Measurements from ENCODE around the gene ASIC4. TPM values are rescaled to one million over a fixed set of nuclear protein-coding genes. Genes with fewer than 3 reads are reported as not detected.
A peak's percentile ranks its signal among the peaks of the same experiment; 100 is the strongest.

ASIC4 gene
- total and polyA plus RNA-seq, 7 donors = under 0.01 to 0.07 TPM; not detected in 5

DNA sequence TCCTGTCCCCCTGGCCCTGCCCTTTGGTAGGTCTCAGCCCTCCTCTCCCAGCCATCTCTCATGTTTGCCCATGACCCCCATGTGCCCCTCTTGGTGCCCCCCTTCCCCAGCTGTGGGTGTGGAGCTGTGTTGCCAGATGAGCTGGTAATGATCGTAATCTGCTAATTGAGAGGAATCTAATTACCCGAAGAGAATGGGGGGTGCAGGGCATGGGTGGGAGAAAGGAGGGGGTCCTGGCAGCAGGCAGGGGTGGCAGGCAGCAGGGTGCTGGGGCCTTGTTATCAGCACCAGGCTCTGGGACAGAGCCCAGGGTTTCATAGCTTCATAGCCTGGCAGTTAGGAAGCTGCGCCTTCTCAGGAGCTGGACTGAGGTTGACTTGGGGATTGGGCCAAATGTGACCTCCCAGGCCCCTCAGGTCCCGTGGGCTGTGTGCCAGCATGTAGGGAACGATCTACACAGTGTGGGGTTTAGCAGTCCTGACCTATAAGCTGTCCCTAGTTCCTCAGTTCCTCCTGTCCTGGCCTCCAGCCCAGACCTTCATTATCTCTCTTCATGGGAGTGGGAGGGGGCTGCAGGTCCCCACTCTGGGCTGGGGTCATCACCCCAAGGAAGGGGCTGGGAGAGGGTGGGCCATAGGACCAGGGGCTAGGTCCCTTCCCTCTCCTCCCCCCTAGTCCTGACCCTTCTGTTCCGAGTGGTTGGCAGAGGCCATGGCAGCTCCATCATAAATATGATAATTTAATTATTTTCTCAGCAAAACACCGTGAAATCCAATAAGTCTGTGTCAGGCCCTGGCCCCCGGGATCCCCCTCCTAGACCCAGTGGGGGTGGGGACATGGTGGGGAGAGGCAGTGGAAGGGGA, 6.5 kb upstream of the ASIC4 start:
- TF ChIP-seq CTCF (IDR thresholded peaks at IDR 0.05) = no peak
- WGBS, 2 donors = 62 to 73% methylated on average over 8 of the region's 8 CpGs
- no peaks in the 10 kb centered on the region for H3K9me3 ChIP-seq
- H3K27ac ChIP-seq = no peak overlapping the region
- H3K36me3 ChIP-seq = peaks cover 8 to 44% (median 24%) of the 10 kb centered on the region in 4 donors
- no peak overlapping the region for H3K4me3 ChIP-seq
- H3K4me1 ChIP-seq = peaks cover 0 to 24% (median 19%) of the 10 kb centered on the region in 4 donors
- intact Hi-C loops (cut with DNase I) = no loop called here
- H3K27me3 ChIP-seq = peaks cover 5 to 34% (median 6%) of the 10 kb centered on the region in 3 donors
- DNase-seq = no peak

DNA sequence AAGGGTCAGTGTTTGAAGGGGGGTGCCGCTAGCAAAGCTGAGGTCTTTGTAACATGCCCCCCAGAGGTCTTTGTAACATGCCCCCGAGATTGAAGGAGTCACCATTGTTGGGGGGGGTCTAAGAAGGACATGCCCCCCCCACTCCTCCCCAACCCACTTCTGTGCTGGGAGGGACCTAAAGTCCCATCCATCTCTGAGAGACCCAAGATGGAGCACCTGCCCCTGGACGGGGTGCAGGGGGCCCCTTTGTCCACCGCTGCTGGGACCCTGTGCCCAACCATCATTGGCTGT, 5.9 kb upstream of the ASIC4 start:
- Histone ChIP-seq H3K27me3 (peaks cover 5 to 40% (median 6%) of the 10 kb centered on the region in 3 donors), H3K4me3 (no peak overlapping the region), H3K9me3 (no peaks in the 10 kb centered on the region), H3K27ac (no peak overlapping the region), H3K36me3 (peaks cover 8 to 41% (median 23%) of the 10 kb centered on the region in 4 donors), H3K4me1 (peaks cover 0 to 24% (median 19%) of the 10 kb centered on the region in 4 donors)
- DNase-seq = no peak
- intact Hi-C loops (cut with DNase I) = no loop called here
- WGBS, 2 donors = 70 to 75% methylated on average over 4 of the region's 4 CpGs
- TF ChIP-seq POLR2AphosphoS5 (IDR thresholded peaks at IDR 0.05) (no peak), POLR2A (IDR thresholded peaks at IDR 0.05) (no peak), EP300 (IDR thresholded peaks at IDR 0.05) (no peak), CTCF (IDR thresholded peaks at IDR 0.05) (no peak)

GRCh38 chr2:219508971-219509779, 5.1 kb upstream of the ASIC4 start:
- H3K4me3 ChIP-seq = peak overlapping the region in 2 of 4 donors; percentile 24 to 46
- WGBS, 2 donors = 12 to 13% methylated on average over 14 of the region's 14 CpGs
- DNase-seq = no peak
- intact Hi-C loops (cut with DNase I) = no loop called here
- peaks cover 6 to 47% (median 9%) of the 10 kb centered on the region in 3 donors for H3K27me3 ChIP-seq
- no peak overlapping the region for H3K27ac ChIP-seq
- H3K9me3 ChIP-seq = no peaks in the 10 kb centered on the region
- TF ChIP-seq EP300 (IDR thresholded peaks at IDR 0.05) (no peak), POLR2AphosphoS5 (IDR thresholded peaks at IDR 0.05) (no peak), CTCF (IDR thresholded peaks at IDR 0.05) (no peak), POLR2A (IDR thresholded peaks at IDR 0.05) (no peak)
- H3K4me1 ChIP-seq = peaks cover 0 to 27% (median 20%) of the 10 kb centered on the region in 4 donors
- peaks cover 8 to 34% (median 18%) of the 10 kb centered on the region in 4 donors for H3K36me3 ChIP-seq

- WGBS, 2 donors = 2% methylated on average over 26 of the region's 26 CpGs
- Histone ChIP-seq H3K4me3 (peak overlapping the region in 3 of 4 donors; percentile 8 to 46 (median 24)), H3K4me1 (peaks cover 0 to 29% (median 22%) of the 10 kb centered on the region in 4 donors), H3K27ac (peak overlapping the region in 1 of 4 donors; percentile 45), H3K36me3 (peaks cover 8 to 26% (median 13%) of the 10 kb centered on the region in 4 donors), H3K27me3 (peaks cover 6 to 55% (median 9%) of the 10 kb centered on the region in 3 donors), H3K9me3 (no peaks in the 10 kb centered on the region)
- DNase-seq = peak; percentile 81
- intact Hi-C loops (cut with DNase I) = no loop called here
- TF ChIP-seq CTCF (IDR thresholded peaks at IDR 0.05) (peak in 3 of 4 experiments; percentile 51 to 71 (median 69)), EP300 (IDR thresholded peaks at IDR 0.05) (no peak)
Measured at GRCh38 chr2:219509780-219510511, 4.3 kb upstream of the ASIC4 start.
